Measurements from ENCODE around the gene CHFR.
"Not testable (repeated sequence)": the region's sequence is repeated elsewhere in the genome, so short reads cannot be mapped to it uniquely, and the experiment has no call there.

CHFR gene

GRCh38 chr12:132806857-132807256 lies 80.5 kb downstream of the CHFR start:
- DNase-seq: no peak

GRCh38 chr12:132804426-132804861 lies 83.0 kb downstream of the CHFR start:
- no peak for DNase-seq

- no peak for DNase-seq
Observed at GRCh38 chr12:132803888-132804287, 83.5 kb downstream of the CHFR start.

- no peak for DNase-seq
Observed at GRCh38 chr12:132803125-132803524, 84.3 kb downstream of the CHFR start.

- DNase-seq: no peak
Observed at GRCh38 chr12:132801741-132802140, 85.7 kb downstream of the CHFR start.

GRCh38 chr12:132798836-132799235 lies 88.6 kb downstream of the CHFR start:
- DNase-seq: no peak

- DNase-seq: no peak
Observed at GRCh38 chr12:132797820-132798570, 89.4 kb downstream of the CHFR start.

GRCh38 chr12:132795847-132796246 lies 91.6 kb downstream of the CHFR start:
- no peak for DNase-seq

- DNase-seq: not testable (repeated sequence)
Observed at GRCh38 chr12:132791940-132792339, 95.5 kb downstream of the CHFR start.

GRCh38 chr12:132789099-132789471 lies 98.3 kb downstream of the CHFR start:
- DNase-seq: no peak

GRCh38 chr12:132788375-132789098 lies 98.9 kb downstream of the CHFR start:
- DNase-seq: no peak

GRCh38 chr12:132787877-132788276 lies 99.5 kb downstream of the CHFR start:
- DNase-seq: no peak

GRCh38 chr12:132786192-132786591 lies 101.2 kb downstream of the CHFR start:
- no peak for DNase-seq

- DNase-seq: no peak
Observed at GRCh38 chr12:132784580-132784979, 102.8 kb downstream of the CHFR start.

- DNase-seq: no peak
Observed at GRCh38 chr12:132783917-132784531, 103.4 kb downstream of the CHFR start.

Measured in NCI-H1694 (cell line).